HG02938 (cell line): ENCODE data around the gene RREB1.

Experiments used
- ATAC-seq: cut with Tn5 transposase; IDR thresholded peaks from one replicate; pipeline ENCODE4 v1.9.1; 2021; ENCODE audit warnings: mild to moderate bottlenecking, moderate library complexity; ENCODE audit not compliant: unreplicated experiment

Gene RREB1

GRCh38 chr6:7282097-7282906, 174.5 kb downstream of the RREB1 start:
- no peak for ATAC-seq

GRCh38 chr6:7283676-7284075, 175.9 kb downstream of the RREB1 start:
- no peak for ATAC-seq

GRCh38 chr6:7285416-7285815, 177.7 kb downstream of the RREB1 start:
- no peak for ATAC-seq

- ATAC-seq = no peak
These were observed 182.3 kb downstream of the RREB1 start for GRCh38 chr6:7290079-7290478.

GRCh38 chr6:7292596-7293255, 185.0 kb downstream of the RREB1 start:
- ATAC-seq = no peak

- ATAC-seq = no peak
These were observed 188.2 kb downstream of the RREB1 start for GRCh38 chr6:7295916-7296315.

- no peak for ATAC-seq
These were observed 188.8 kb downstream of the RREB1 start for GRCh38 chr6:7296602-7297001.

GRCh38 chr6:7298113-7298512, 190.4 kb downstream of the RREB1 start:
- ATAC-seq = no peak

- no peak for ATAC-seq
These were observed 193.2 kb downstream of the RREB1 start for GRCh38 chr6:7300926-7301325.
